Heart left ventricle (tissue), 16 donors: ENCODE results near the gene B4GAT1. TPM values are rescaled to one million over a fixed set of nuclear protein-coding genes. Genes with fewer than 3 reads are reported as not detected.
"Not testable (repeated sequence)": the region's sequence is repeated elsewhere in the genome, so short reads cannot be mapped to it uniquely, and the experiment has no call there.

Source experiments
- ATAC-seq, 4 donors: fragments of 200-7000 bp; cut with Tn5 transposase; one replicate each; pipeline ENCODE4 v1.9.1; 2020 to 2022; ENCODE audit warnings: moderate library complexity in 4 of 4, mild to moderate bottlenecking in 3 of 4, moderate number of reproducible peaks in 1 of 4
- DNase-seq, 5 donors: peaks; one replicate each; pipeline ENCODE4 v3.0.0-alpha.2; 2020
- H3K27ac ChIP-seq, 12 donors: fragments of 200-600 bp; sonication (generic) in 4 of 12; one replicate each; pipeline versions ENCODE4 v1.5.0 to v1.8.0; 2016 to 2022; ENCODE audit warnings: mild to moderate bottlenecking in 2 of 12
- H3K27me3 ChIP-seq, 9 donors: fragments of 200-600 bp; sonication (generic) in 2 of 9; one replicate each; pipeline versions ENCODE4 v1.5.1 to v1.8.0; 2016 to 2022; ENCODE audit warnings: mild to moderate bottlenecking in 3 of 9
- H3K36me3 ChIP-seq, 9 donors: fragments of 200-600 bp; sonication (generic) in 2 of 9; one replicate each; pipeline versions ENCODE4 v1.5.0 to v1.8.0; 2018 to 2022; ENCODE audit warnings: mild to moderate bottlenecking in 2 of 9
- H3K4me1 ChIP-seq, 12 donors: fragments of 200-600 bp; sonication (generic) in 4 of 12; one replicate each; pipeline versions ENCODE4 v1.5.0 to v1.8.0; 2016 to 2022; ENCODE audit warnings: mild to moderate bottlenecking in 3 of 12
- H3K4me3 ChIP-seq, 12 donors: fragments of 200-600 bp; sonication (generic) in 4 of 12; one replicate each; pipeline versions ENCODE4 v1.5.0 to v1.8.0; 2017 to 2022; ENCODE audit warnings: mild to moderate bottlenecking in 9 of 12, moderate library complexity in 4 of 12
- H3K9me3 ChIP-seq, 12 donors: fragments of 200-600 bp; sonication (generic) in 4 of 12; one replicate each; pipeline versions ENCODE4 v1.5.0 to v1.8.0; 2016 to 2022; ENCODE audit warnings: mild to moderate bottlenecking in 1 of 12
- CTCF ChIP-seq, 12 donors: fragments of 200-600 bp; sonication (generic) in 4 of 12; IDR thresholded peaks; one replicate each; pipeline versions ENCODE4 v1.5.0 to v1.8.0; 2018 to 2022; ENCODE audit warnings: antibody characterized with exemption in 12 of 12, mild to moderate bottlenecking in 5 of 12
- POLR2A ChIP-seq, 2 donors: fragments of 450-650 bp; IDR thresholded peaks; one replicate each; pipeline ENCODE4 v1.6.1; 2017; ENCODE audit warnings: antibody characterized with exemption in 2 of 2, mild to moderate bottlenecking in 2 of 2, moderate library complexity in 2 of 2
- WGBS, 4 donors: extraction: QIAGEN DNeasy Blood & Tissue Kit in 2 of 4; methylation state at CpG; one replicate each; pipeline versions ENCODE4 v1.1.5 to v1.1.7; 2013 to 2018; 5-methylcytosine and 5-hydroxymethylcytosine counted together
- intact Hi-C, 10 donors: fragments of 100-400 bp; cut with DNase I; formaldehyde crosslinking; loops; one replicate each; pipeline versions ENCODE4 v1.11.1 to v1.14.2; 2022
- polyA plus RNA-seq, 2 donors: library from polyadenylated mRNA; stranded (reverse); fragments of 200-250 nt; gene quantifications; one replicate each; pipeline ENCODE4 v1.2.3, GENCODE V29; 2013
- total RNA-seq, 9 donors: library from RNA; depleted of rRNA in 2 of 9; stranded (reverse); fragments of >200 nt in 2 of 9; fragmentation: NEBNext Ultra II Directional in 3 of 9; extraction: Animal tissue kit (Norgen Biotek cat#: 25700) in 3 of 9; gene quantifications; one replicate each; pipeline versions ENCODE4 v1.1.0 to v1.2.4, GENCODE V29; 2016 to 2023
- donor health status: ischemic (EF 13 %, LVEDD 7.1; RV severe dilation, severe dysfunction).
- donor health status: healthy with polysubstance abuse.
- donor health status: DM: no; HTN: yes; CAD: no.
- donor health status: DM: no; HTN: no; CAD: no.
- donor health status: ischemic (EF 25% LVEDD 6.9; RV normal size, moderate dysfunction).
- donor health status: ischemic (EF 25% LVEDD 5.7; RV mildly dilated, moderate dysfunction).
- donor health status: healthy.
- donor health status: DM: yes; HTN: yes; CAD: no.
- donor health status: ischemic (EF 35%, LVEDD 5.7; RV mildly dilated, moderate dysfunction).
- donor health status: nonischemic (EF 11% LVEDD 7.7; RV severe dilation, severe dysfunction).
- donor health status: DM: yes; HTN: yes; CAD: no.
- donor health status: PGD.
- donor health status: ischemic (EF 29% LVEDD 5.4; RV normal size, mild dysfunction).
- donor health status: nonischemic (EF 23%, LVEDD 6.1; RV moderate dilation, normal function).

Gene B4GAT1
- total and polyA plus RNA-seq, 11 donors, result 37.2 to 109 (median 52.3) TPM

GRCh38 chr11:66359662-66360087 lies 12.2 kb upstream of the B4GAT1 start:
- Histone ChIP-seq H3K27ac (no peak overlapping the region), H3K9me3 (no peaks in the 10 kb centered on the region), H3K4me3 (no peak overlapping the region), H3K27me3 (no peaks in the 10 kb centered on the region), H3K4me1 (peaks cover 0 to 13% (median 0%) of the 10 kb centered on the region in 12 donors), H3K36me3 (peaks cover 0 to under 1% (median 0%) of the 10 kb centered on the region in 9 donors)
- no peak for TF ChIP-seq POLR2A (IDR thresholded peaks at IDR 0.05)
- TF ChIP-seq CTCF (IDR thresholded peaks at IDR 0.05), result no peak
- WGBS, 4 donors, result 60 to 70% (median 67%) methylated on average over 3 of the region's 3 CpGs
- intact Hi-C loops, result no loop called here
- no peak for DNase-seq
- peak in 2 of 4 donors; percentile 7 to 19 for ATAC-seq

GRCh38 chr11:66350560-66351235 lies 3.3 kb upstream of the B4GAT1 start:
- WGBS, 4 donors, result 84 to 96% (median 90%) methylated on average over 8 of the region's 8 CpGs

GRCh38 chr11:66349084-66349386 lies 1.6 kb upstream of the B4GAT1 start:
- ATAC-seq (no peak), DNase-seq (no peak)
- intact Hi-C loops, result loop anchor here in 5 of 10 donors (5.0 to 10.0 kb wide), 3 partner anchors 37 to 484 kb away; partner anchors contain the start of gene MUS81 (in 1 of the 5)
- Histone ChIP-seq H3K27ac (no peak overlapping the region), H3K27me3 (no peaks in the 10 kb centered on the region), H3K36me3 (peaks cover 0 to 6% (median 0%) of the 10 kb centered on the region in 9 donors), H3K9me3 (no peaks in the 10 kb centered on the region), H3K4me1 (peaks cover 0 to 35% (median 25%) of the 10 kb centered on the region in 12 donors), H3K4me3 (no peak overlapping the region)
- TF ChIP-seq POLR2A (IDR thresholded peaks at IDR 0.05), result no peak
- TF ChIP-seq CTCF (IDR thresholded peaks at IDR 0.05), result no peak
- 50 to 67% (median 63%) methylated on average over 2 of the region's 2 CpGs for WGBS, 4 donors

More at GRCh38 chr11:66350560-66351235, 3.3 kb upstream of the B4GAT1 start:
- H3K4me1 ChIP-seq, result peaks cover 0 to 22% (median 15%) of the 10 kb centered on the region in 12 donors
- ATAC-seq, intact Hi-C loops, H3K27ac ChIP-seq, H3K27me3 ChIP-seq, DNase-seq, H3K4me3 ChIP-seq, H3K9me3 ChIP-seq: not testable (repeated sequence)
- peaks cover 0 to 12% (median 0%) of the 10 kb centered on the region in 9 donors for H3K36me3 ChIP-seq

GRCh38 chr11:66346476-66347424 lies 679 bp downstream of the B4GAT1 start:
- Histone ChIP-seq H3K4me3 (peak overlapping the region; percentile 61 to 99 (median 90)), H3K27me3 (no peaks in the 10 kb centered on the region), H3K4me1 (peaks cover 4 to 47% (median 34%) of the 10 kb centered on the region in 12 donors), H3K27ac (peak overlapping the region; percentile 59 to 94 (median 90)), H3K36me3 (peaks cover 0 to 10% (median 3%) of the 10 kb centered on the region in 9 donors), H3K9me3 (no peaks in the 10 kb centered on the region)
- DNase-seq, result peak in 2 of 5 donors; percentile 38 to 52
- intact Hi-C loops, result loop anchor here in 5 of 10 donors (5.0 to 10.0 kb wide), 3 partner anchors 34 to 482 kb away; partner anchors contain the start of gene MUS81 (in 1 of the 5)
- no peak for TF ChIP-seq CTCF (IDR thresholded peaks at IDR 0.05)
- TF ChIP-seq POLR2A (IDR thresholded peaks at IDR 0.05), result no peak
- 31 to 45% (median 35%) methylated on average over 23 to 68 of the region's 68 CpGs for WGBS, 4 donors
- ATAC-seq, result peak in 2 of 4 donors; percentile 2 to 8
